Tibial nerve (tissue), 4 donors: ENCODE data around the gene CHPF. TPM values are rescaled to one million over a fixed set of nuclear protein-coding genes. Genes with fewer than 3 reads are reported as not detected.

ENCODE experiments used
- DNase-seq, 2 donors: peaks; one replicate each; pipeline ENCODE4 v3.0.0-alpha.2; 2019; ENCODE audit warnings: low spot score in 2 of 2
- H3K27ac ChIP-seq, 4 donors: fragments of 200-600 bp; sonication (generic) in 3 of 4; one replicate each; pipeline ENCODE4 v1.5.1; 2017 to 2019; ENCODE audit warnings: mild to moderate bottlenecking in 1 of 4
- H3K27me3 ChIP-seq, 2 donors: fragments of 200-600 bp; sonication (generic) in 1 of 2; one replicate each; pipeline versions ENCODE4 v1.5.1 to v1.6.0; 2017 to 2019
- H3K36me3 ChIP-seq, 3 donors: fragments of 200-600 bp; sonication (generic); one replicate each; pipeline ENCODE4 v1.5.1; 2018 to 2019
- H3K4me1 ChIP-seq, 4 donors: fragments of 200-600 bp; sonication (generic) in 3 of 4; one replicate each; pipeline ENCODE4 v1.5.1; 2017 to 2019
- H3K4me3 ChIP-seq, 4 donors: fragments of 200-600 bp; sonication (generic) in 3 of 4; one replicate each; pipeline ENCODE4 v1.5.1; 2017 to 2019; ENCODE audit warnings: mild to moderate bottlenecking in 1 of 4, moderate library complexity in 1 of 4
- H3K9me3 ChIP-seq, 4 donors: fragments of 200-600 bp; sonication (generic) in 3 of 4; one replicate each; pipeline ENCODE4 v1.5.1; 2017 to 2019
- CTCF ChIP-seq, 5 experiments: fragments of 200-600 bp in 3 of 5; fragments of 450-650 bp in 2 of 5; sonication (generic) in 3 of 5; IDR thresholded peaks; one replicate each; pipeline ENCODE4 v1.5.1; 2016 to 2019; ENCODE audit warnings: antibody characterized with exemption in 5 of 5, mild to moderate bottlenecking in 3 of 5, moderate library complexity in 2 of 5
- EP300 ChIP-seq, 2 donors: sonication (generic); formaldehyde crosslinking; IDR thresholded peaks; one replicate each; pipeline ENCODE4 v1.6.1; 2017; ENCODE audit warnings: antibody characterized with exemption in 2 of 2, mild to moderate bottlenecking in 1 of 2
- POLR2A ChIP-seq, 2 donors: fragments of 450-650 bp; IDR thresholded peaks; one replicate each; pipeline ENCODE4 v1.6.1; 2017; ENCODE audit warnings: antibody characterized with exemption in 2 of 2, mild to moderate bottlenecking in 2 of 2, moderate library complexity in 2 of 2
- WGBS, 2 donors: methylation state at CpG; one replicate each; pipeline ENCODE4 v1.1.5; 2018; 5-methylcytosine and 5-hydroxymethylcytosine counted together
- total RNA-seq, 4 donors: library from RNA; depleted of rRNA; stranded (reverse); fragments of >200 nt; gene quantifications; one replicate each; pipeline ENCODE4 v1.1.0, GENCODE V29; 2016

The CHPF gene
- total RNA-seq, 4 donors from 2014 or later, result 51.3 to 91.2 (median 62.9) TPM

- Histone ChIP-seq H3K36me3 (peaks cover 0 to 79% (median 0%) of the 10 kb centered on the region in 3 donors), H3K9me3 (no peaks in the 10 kb centered on the region), H3K4me3 (no peak overlapping the region), H3K27ac (no peak overlapping the region), H3K27me3 (no peaks in the 10 kb centered on the region), H3K4me1 (peaks cover 0 to 5% (median 0%) of the 10 kb centered on the region in 4 donors)
- no peak for DNase-seq
- WGBS, 2 donors, result 69 to 72% methylated on average over 24 of the region's 24 CpGs
- TF ChIP-seq POLR2A (IDR thresholded peaks at IDR 0.05) (no peak), CTCF (IDR thresholded peaks at IDR 0.05) (no peak), EP300 (IDR thresholded peaks at IDR 0.05) (no peak)
Measured at GRCh38 chr2:219561179-219562048, 17.8 kb upstream of the CHPF start.

GRCh38 chr2:219560893-219561178 lies 17.2 kb upstream of the CHPF start:
- H3K27ac ChIP-seq, result no peak overlapping the region
- no peaks in the 10 kb centered on the region for H3K9me3 ChIP-seq
- 78 to 83% methylated on average over 3 of the region's 3 CpGs for WGBS, 2 donors
- no peak for TF ChIP-seq EP300 (IDR thresholded peaks at IDR 0.05)
- no peak for DNase-seq
- H3K4me3 ChIP-seq, result no peak overlapping the region
- H3K36me3 ChIP-seq, result peaks cover 0 to 79% (median 0%) of the 10 kb centered on the region in 3 donors
- no peaks in the 10 kb centered on the region for H3K27me3 ChIP-seq
- H3K4me1 ChIP-seq, result peaks cover 0 to 5% (median 0%) of the 10 kb centered on the region in 4 donors

GRCh38 chr2:219560037-219560892 lies 16.7 kb upstream of the CHPF start:
- no peak for TF ChIP-seq EP300 (IDR thresholded peaks at IDR 0.05)
- TF ChIP-seq CTCF (IDR thresholded peaks at IDR 0.05), result peak; percentile 30 to 89 (median 71)
- no peak for TF ChIP-seq POLR2A (IDR thresholded peaks at IDR 0.05)
- peaks cover 0 to 78% (median 0%) of the 10 kb centered on the region in 3 donors for H3K36me3 ChIP-seq
- H3K27me3 ChIP-seq, result no peaks in the 10 kb centered on the region
- H3K27ac ChIP-seq, result no peak overlapping the region
- H3K4me1 ChIP-seq, result peaks cover 0 to 5% (median 0%) of the 10 kb centered on the region in 4 donors
- no peaks in the 10 kb centered on the region for H3K9me3 ChIP-seq
- 27 to 29% methylated on average over 7 to 8 of the region's 8 CpGs for WGBS, 2 donors
- no peak for DNase-seq
- no peak overlapping the region for H3K4me3 ChIP-seq

GRCh38 chr2:219559156-219559915 lies 15.7 kb upstream of the CHPF start:
- TF ChIP-seq CTCF (IDR thresholded peaks at IDR 0.05), result no peak
- no peak for TF ChIP-seq POLR2A (IDR thresholded peaks at IDR 0.05)
- TF ChIP-seq EP300 (IDR thresholded peaks at IDR 0.05), result no peak
- no peak overlapping the region for H3K27ac ChIP-seq
- no peak for DNase-seq
- H3K27me3 ChIP-seq, result no peaks in the 10 kb centered on the region
- whole genome bisulfite sequencing, 2 donors, result 84 to 85% methylated on average over 20 of the region's 20 CpGs
- peaks cover 0 to 78% (median 0%) of the 10 kb centered on the region in 3 donors for H3K36me3 ChIP-seq
- no peaks in the 10 kb centered on the region for H3K9me3 ChIP-seq
- no peak overlapping the region for H3K4me3 ChIP-seq
- peaks cover 0 to 5% (median 0%) of the 10 kb centered on the region in 4 donors for H3K4me1 ChIP-seq
